ENCODE results near the gene SIK2. TPM values are rescaled to one million over a fixed set of nuclear protein-coding genes. Genes with fewer than 3 reads are reported as not detected.
A peak's percentile ranks its signal among the peaks of the same experiment; 100 is the strongest.
"Not testable (repeated sequence)": the region's sequence is repeated elsewhere in the genome, so short reads cannot be mapped to it uniquely, and the experiment has no call there.

The SIK2 gene
- polyA plus RNA-seq, 10 donors: 17.7 to 33.1 (median 21.9) TPM

GRCh38 chr11:111655924-111656323 is 53.7 kb downstream of the SIK2 start:
- no peak for DNase-seq

DNA sequence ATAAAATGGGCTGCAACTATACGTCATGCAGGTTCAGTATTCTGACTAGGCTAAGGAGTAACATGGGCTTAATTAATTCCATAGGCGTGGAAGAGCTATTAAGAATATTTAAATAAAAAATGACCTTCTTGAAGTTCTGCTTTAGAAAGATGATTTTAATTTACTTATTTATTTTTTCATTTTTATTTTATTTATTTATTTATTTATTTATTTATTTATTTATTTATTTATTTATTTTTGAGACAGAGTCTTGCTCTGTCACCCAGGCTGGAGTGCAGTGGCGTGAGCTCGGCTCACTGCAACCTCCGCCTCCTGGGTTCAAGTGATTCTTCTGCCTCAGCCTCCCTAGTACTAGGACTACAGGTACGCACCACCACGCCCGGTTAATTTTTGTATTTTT is 55.7 kb downstream of the SIK2 start:
- DNase-seq: not testable (repeated sequence)

DNA sequence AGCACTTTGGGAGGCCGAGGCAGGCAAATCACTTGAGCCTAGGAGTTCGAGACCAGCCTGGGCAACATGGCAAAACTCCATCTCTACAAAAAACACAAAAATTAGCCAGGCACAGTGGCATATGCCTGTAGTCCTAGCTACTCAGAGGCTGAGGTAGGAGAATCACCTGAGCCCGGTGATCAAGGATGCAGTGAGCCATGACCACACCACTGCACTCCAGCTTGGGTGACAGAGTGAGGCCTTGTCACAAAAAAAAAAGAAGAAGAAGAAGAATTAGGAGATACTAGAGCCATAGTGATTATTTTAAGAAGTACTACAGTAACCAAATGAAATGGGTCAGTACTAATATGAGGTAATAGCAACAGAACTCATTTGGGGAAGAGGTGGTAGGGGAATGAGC is 56.2 kb downstream of the SIK2 start:
- not testable (repeated sequence) for DNase-seq

GRCh38 chr11:111659201-111660115 is 57.2 kb downstream of the SIK2 start:
- no peak for DNase-seq

- DNase-seq: no peak
Measured at GRCh38 chr11:111660822-111661221, 58.6 kb downstream of the SIK2 start.

- DNase-seq: peak in 2 of 3 donors; percentile 13 to 23
Measured at GRCh38 chr11:111663820-111664219, 61.6 kb downstream of the SIK2 start.

DNA sequence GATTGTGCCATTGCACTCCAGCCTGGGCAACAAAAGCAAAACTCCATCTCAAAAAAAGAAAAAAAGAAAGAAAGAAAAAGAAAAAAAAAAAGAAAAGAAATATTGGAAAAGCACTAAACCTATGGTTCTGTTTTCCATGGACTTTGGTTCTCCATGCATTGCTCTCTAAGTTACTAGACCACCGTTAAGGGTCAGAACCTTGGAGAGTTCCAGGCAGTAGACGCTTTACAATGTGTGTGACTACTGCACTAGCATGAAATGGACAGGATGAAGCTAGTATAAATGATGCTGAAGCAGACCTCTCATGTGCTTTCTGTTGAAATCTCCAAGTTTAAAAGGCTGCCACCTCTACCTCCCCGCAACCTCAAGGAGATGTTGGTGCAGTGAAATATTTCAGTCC is 63.5 kb downstream of the SIK2 start:
- DNase-seq: peak; percentile 50 to 79 (median 73)

GRCh38 chr11:111668980-111669379 is 66.7 kb downstream of the SIK2 start:
- no peak for DNase-seq

- DNase-seq: no peak
Measured at GRCh38 chr11:111671383-111671782, 69.1 kb downstream of the SIK2 start.

- no peak for DNase-seq
Measured at GRCh38 chr11:111672949-111673348, 70.7 kb downstream of the SIK2 start.

DNA sequence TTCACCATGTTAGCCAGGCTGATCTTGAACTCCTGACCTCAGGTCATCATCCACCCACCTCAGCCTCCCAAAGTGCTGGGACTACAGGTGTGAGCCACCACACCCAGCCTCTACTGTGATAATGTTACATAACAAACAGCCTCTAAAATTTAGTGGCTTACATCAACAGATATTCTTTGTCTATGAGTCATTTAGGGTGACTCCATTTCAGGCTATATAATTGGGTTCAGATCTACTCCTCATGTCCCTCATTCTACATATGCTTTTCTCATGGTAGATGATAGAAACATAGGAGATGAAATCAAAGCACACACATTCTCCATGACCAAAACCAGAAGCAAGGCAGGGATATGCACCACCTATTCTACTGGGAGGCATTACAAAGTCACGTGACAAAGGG is 72.7 kb downstream of the SIK2 start:
- DNase-seq: no peak

DNA sequence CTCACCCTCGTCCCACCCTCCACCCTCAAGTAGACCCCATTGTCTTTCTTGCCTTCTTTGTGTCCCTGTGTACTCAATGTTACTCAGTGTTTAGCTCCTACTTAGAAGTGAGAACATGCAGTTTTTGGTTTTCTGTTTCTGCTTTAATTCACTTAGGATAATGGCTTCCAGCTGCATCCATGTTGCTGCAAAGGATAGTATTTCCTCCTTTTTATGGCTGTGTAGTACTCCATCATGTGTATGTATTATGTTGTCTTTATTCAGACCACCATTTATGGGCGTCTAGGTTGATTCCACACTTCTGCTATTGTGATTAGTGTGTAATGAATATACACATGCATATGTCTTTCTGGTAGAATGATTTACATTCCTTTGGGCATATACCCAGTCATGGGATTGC is 73.6 kb downstream of the SIK2 start:
- DNase-seq: no peak

GRCh38 chr11:111676878-111677585 is 74.8 kb downstream of the SIK2 start:
- DNase-seq: peak in 1 of 3 donors; percentile 11

GRCh38 chr11:111680486-111681175 is 78.4 kb downstream of the SIK2 start:
- no peak for DNase-seq

GRCh38 chr11:111683806-111684205 is 81.6 kb downstream of the SIK2 start:
- DNase-seq: no peak

- no peak for DNase-seq
Measured at GRCh38 chr11:111684251-111684650, 82.0 kb downstream of the SIK2 start.

GRCh38 chr11:111688013-111688412 is 85.8 kb downstream of the SIK2 start:
- no peak for DNase-seq

DNA sequence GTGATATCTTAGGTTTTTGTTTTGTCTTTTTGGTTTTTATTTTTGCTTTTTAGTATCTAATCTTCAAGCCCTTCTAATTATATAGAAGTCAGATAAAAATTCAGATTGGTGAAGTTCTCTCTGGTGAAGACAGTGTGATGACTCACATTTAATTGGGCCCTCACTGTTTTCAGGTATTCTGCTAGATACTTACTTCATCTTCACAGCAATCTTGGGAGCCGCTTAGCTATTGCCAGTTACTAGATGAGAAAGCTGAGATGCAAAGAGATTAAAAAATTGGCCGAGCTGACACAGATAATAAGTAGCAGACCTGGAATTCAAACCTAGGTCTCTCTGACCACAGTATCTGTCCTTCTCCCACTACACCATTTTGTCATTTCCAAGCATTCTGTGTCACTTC is 88.9 kb downstream of the SIK2 start:
- no peak for DNase-seq

DNA sequence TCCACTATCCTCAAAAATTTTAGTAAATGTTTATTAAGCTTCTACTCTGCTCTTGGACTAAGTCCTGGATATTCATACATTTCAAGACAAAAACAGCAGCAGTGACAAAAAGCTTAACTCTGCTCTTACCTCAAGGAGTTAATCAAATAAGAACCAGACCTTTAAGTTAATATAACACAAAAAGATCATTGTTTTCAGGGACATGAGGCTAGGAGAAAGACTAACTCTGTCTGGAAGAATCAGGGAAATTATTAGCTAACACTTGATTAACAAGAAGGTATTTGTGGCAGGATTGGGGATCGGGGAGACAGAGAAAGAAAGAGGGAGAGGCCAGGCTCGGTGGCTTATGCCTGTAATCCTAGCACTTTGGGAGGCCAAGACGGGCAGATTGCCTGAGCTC is 89.5 kb downstream of the SIK2 start:
- DNase-seq: no peak

DNA sequence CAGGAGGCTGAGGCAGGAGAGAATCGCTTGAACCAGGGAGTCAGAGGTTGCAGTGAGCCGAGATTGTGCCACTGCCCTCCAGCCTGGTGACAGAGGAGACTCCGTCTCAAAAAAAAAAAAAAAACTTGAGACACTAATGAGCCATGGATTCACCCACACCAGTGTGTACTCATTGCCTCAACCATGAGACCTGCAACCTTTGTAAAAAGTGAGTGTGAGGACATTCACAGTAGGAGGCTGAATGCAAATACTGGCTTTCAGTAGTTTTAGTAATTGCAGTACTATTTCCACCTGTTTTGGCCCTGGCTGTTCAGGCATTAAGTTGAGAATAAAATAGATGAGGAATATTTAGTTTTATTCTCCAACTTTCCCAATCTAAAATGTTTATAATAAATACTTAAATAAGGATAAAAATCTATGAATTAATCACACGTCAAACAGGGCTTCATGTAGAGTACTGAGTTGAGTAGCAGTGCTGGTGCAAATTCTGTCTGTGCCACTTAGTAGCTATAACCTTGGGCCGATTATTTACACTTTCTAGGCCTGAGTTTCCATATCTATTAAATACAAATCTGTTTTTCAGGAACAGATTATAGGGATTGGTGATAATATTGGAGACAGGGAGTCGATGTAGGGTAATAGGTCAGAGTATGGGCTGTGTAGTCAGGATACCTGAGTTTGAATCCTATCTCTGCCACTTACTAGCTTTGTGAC is 91.1 kb downstream of the SIK2 start:
- no peak for DNase-seq

GRCh38 chr11:111694851-111695250 is 92.6 kb downstream of the SIK2 start:
- peak in 1 of 3 donors; percentile 55 for DNase-seq

DNA sequence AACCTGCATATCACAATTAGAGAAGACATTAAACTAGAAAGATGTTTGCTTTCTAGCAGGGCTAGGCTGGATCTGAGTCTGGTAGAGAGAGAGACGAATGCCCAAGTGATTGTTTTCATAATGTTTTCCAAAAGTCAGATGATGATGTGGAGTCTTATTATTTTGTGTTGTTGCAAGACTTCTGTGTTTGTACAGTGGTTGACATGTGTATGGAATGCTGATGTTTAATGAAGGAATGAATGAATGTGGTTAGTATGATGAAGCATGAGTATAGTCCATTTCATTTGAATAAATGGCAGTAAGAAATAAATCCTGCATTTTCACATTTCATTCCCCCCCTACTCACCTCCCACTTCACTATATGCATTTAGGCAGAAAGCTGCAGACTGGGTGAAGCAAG is 94.3 kb downstream of the SIK2 start:
- DNase-seq: no peak
